ENCODE measurements around the gene PELI2. TPM values are rescaled to one million over a fixed set of nuclear protein-coding genes. Genes with fewer than 3 reads are reported as not detected.
A peak's percentile ranks its signal among the peaks of the same experiment; 100 is the strongest.

Gene PELI2
- total RNA-seq, 1 donor from 2014 or later, result 8.7 TPM

- Mint-ChIP-seq H3K4me1 (ENCODE audit: low read depth) (peaks cover 36% of the 10 kb centered on the region), H3K9me3 (ENCODE audit: low read depth) (no peaks in the 10 kb centered on the region), H3K27ac (ENCODE audit: unreplicated experiment) (no peak overlapping the region), H3K27me3 (ENCODE audit: low read depth) (no peaks in the 10 kb centered on the region), H3K4me3 (ENCODE audit: unreplicated experiment) (no peak overlapping the region), H3K36me3 (ENCODE audit: low read depth) (no peaks in the 10 kb centered on the region)
- no peak for DNase-seq (ENCODE audit: low spot score)
- TF ChIP-seq CTCF (IDR thresholded peaks at IDR 0.05), result no peak
These were observed 157.9 kb downstream of the PELI2 start for GRCh38 chr14:56276108-56276507.

GRCh38 chr14:56278383-56278782 lies 160.2 kb downstream of the PELI2 start:
- no peaks in the 10 kb centered on the region for H3K27me3 Mint-ChIP-seq (ENCODE audit: low read depth)
- no peak for TF ChIP-seq CTCF (IDR thresholded peaks at IDR 0.05)
- H3K4me1 Mint-ChIP-seq (ENCODE audit: low read depth), result peaks cover 19% of the 10 kb centered on the region
- H3K9me3 Mint-ChIP-seq (ENCODE audit: low read depth), result no peaks in the 10 kb centered on the region
- H3K27ac Mint-ChIP-seq (ENCODE audit: unreplicated experiment), result no peak overlapping the region
- H3K4me3 Mint-ChIP-seq (ENCODE audit: unreplicated experiment), result no peak overlapping the region
- H3K36me3 Mint-ChIP-seq (ENCODE audit: low read depth), result no peaks in the 10 kb centered on the region
- DNase-seq (ENCODE audit: low spot score), result no peak

- TF ChIP-seq CTCF (IDR thresholded peaks at IDR 0.05), result peak; percentile 70
- Mint-ChIP-seq H3K36me3 (ENCODE audit: low read depth) (no peaks in the 10 kb centered on the region), H3K27ac (ENCODE audit: unreplicated experiment) (no peak overlapping the region), H3K27me3 (ENCODE audit: low read depth) (no peaks in the 10 kb centered on the region), H3K9me3 (ENCODE audit: low read depth) (no peaks in the 10 kb centered on the region), H3K4me1 (ENCODE audit: low read depth) (peaks cover 3% of the 10 kb centered on the region), H3K4me3 (ENCODE audit: unreplicated experiment) (no peak overlapping the region)
- no peak for DNase-seq (ENCODE audit: low spot score)
These were observed 162.6 kb downstream of the PELI2 start for GRCh38 chr14:56280843-56281242.

GRCh38 chr14:56282179-56282578 lies 164.0 kb downstream of the PELI2 start:
- Mint-ChIP-seq H3K27ac (ENCODE audit: unreplicated experiment) (no peak overlapping the region), H3K36me3 (ENCODE audit: low read depth) (no peaks in the 10 kb centered on the region), H3K4me3 (ENCODE audit: unreplicated experiment) (no peak overlapping the region), H3K27me3 (ENCODE audit: low read depth) (no peaks in the 10 kb centered on the region), H3K9me3 (ENCODE audit: low read depth) (no peaks in the 10 kb centered on the region), H3K4me1 (ENCODE audit: low read depth) (peaks cover 3% of the 10 kb centered on the region)
- no peak for TF ChIP-seq CTCF (IDR thresholded peaks at IDR 0.05)
- DNase-seq (ENCODE audit: low spot score), result no peak

- no peaks in the 10 kb centered on the region for H3K27me3 Mint-ChIP-seq (ENCODE audit: low read depth)
- H3K9me3 Mint-ChIP-seq (ENCODE audit: low read depth), result no peaks in the 10 kb centered on the region
- no peak for TF ChIP-seq CTCF (IDR thresholded peaks at IDR 0.05)
- no peak for DNase-seq (ENCODE audit: low spot score)
- H3K36me3 Mint-ChIP-seq (ENCODE audit: low read depth), result no peaks in the 10 kb centered on the region
- no peak overlapping the region for H3K27ac Mint-ChIP-seq (ENCODE audit: unreplicated experiment)
- no peak overlapping the region for H3K4me3 Mint-ChIP-seq (ENCODE audit: unreplicated experiment)
- H3K4me1 Mint-ChIP-seq (ENCODE audit: low read depth), result no peaks in the 10 kb centered on the region
These were observed 166.4 kb downstream of the PELI2 start for GRCh38 chr14:56284641-56285040.

Measured in chondrocyte (in vitro differentiated cells).